Right lobe of liver (tissue), 6 donors: Measurements from ENCODE around the gene NEUROG1. TPM values are rescaled to one million over a fixed set of nuclear protein-coding genes. Genes with fewer than 3 reads are reported as not detected.

ENCODE experiments used
- ATAC-seq, 4 donors: fragments of 200-7000 bp; cut with Tn5 transposase; one replicate each; pipeline ENCODE4 v1.9.1; 2020; ENCODE audit warnings: mild to moderate bottlenecking in 4 of 4, moderate library complexity in 4 of 4
- DNase-seq, 3 donors: peaks; one replicate each; pipeline ENCODE4 v3.0.0-alpha.2; 2020
- H3K27ac ChIP-seq, 3 donors: fragments of 200-600 bp; one replicate each; pipeline ENCODE4 v1.8.0; 2022
- H3K27me3 ChIP-seq, 2 donors: fragments of 200-600 bp; one replicate each; pipeline ENCODE4 v1.8.0; 2022
- H3K36me3 ChIP-seq, 4 donors: fragments of 200-600 bp; sonication (generic) in 1 of 4; one replicate each; pipeline versions ENCODE4 v1.5.1 to v1.8.0; 2017 to 2022; ENCODE audit warnings: control low read depth in 1 of 4
- H3K4me1 ChIP-seq, 4 donors: fragments of 200-600 bp; sonication (generic) in 1 of 4; one replicate each; pipeline versions ENCODE4 v1.5.1 to v1.8.0; 2017 to 2022; ENCODE audit warnings: control low read depth in 1 of 4
- H3K4me3 ChIP-seq, 3 donors: fragments of 200-600 bp; one replicate each; pipeline ENCODE4 v1.8.0; 2022
- H3K9me3 ChIP-seq, 4 donors: fragments of 200-600 bp; sonication (generic) in 1 of 4; one replicate each; pipeline versions ENCODE4 v1.5.1 to v1.8.0; 2017 to 2022; ENCODE audit warnings: control low read depth in 1 of 4
- CTCF ChIP-seq, 4 donors: fragments of 200-600 bp in 3 of 4; fragments of 450-650 bp in 1 of 4; IDR thresholded peaks; one replicate each; pipeline versions ENCODE4 v1.5.1 to v1.8.0; 2016 to 2022; ENCODE audit warnings: antibody characterized with exemption in 4 of 4, mild to moderate bottlenecking in 2 of 4
- POLR2A ChIP-seq: fragments of 450-650 bp; IDR thresholded peaks from one replicate; pipeline ENCODE4 v1.6.1; 2017; ENCODE audit warnings: antibody characterized with exemption, mild to moderate bottlenecking
- WGBS: methylation state at CpG from one replicate; pipeline ENCODE4 v1.1.6; 2018; ENCODE audit warnings: low coverage, low lambda C conversion rate; ENCODE audit not compliant: insufficient coverage; ENCODE audit errors: missing lambda C conversion rate; 5-methylcytosine and 5-hydroxymethylcytosine counted together
- intact Hi-C, 2 donors: fragments of 100-400 bp; cut with DNase I; formaldehyde crosslinking; loops; one replicate each; pipeline versions ENCODE4 v1.11.2 to v1.14.1; 2022
- total RNA-seq, 6 experiments: library from RNA; depleted of rRNA in 2 of 6; stranded (reverse); fragments of >200 nt in 2 of 6; fragmentation: NEBNext Ultra II Directional in 3 of 6; extraction: Animal tissue kit (Norgen Biotek cat#: 25700) in 3 of 6; gene quantifications; one replicate each; pipeline versions ENCODE4 v1.1.0 to v1.2.4, GENCODE V29; 2016 to 2023
- donor health status: DM: no; HTN: yes; CAD: no.
- donor health status: DM: no; HTN: no; CAD: no.
- donor health status: DM: no; HTN: no; CAD: no.
- donor health status: DM: no; HTN: yes; CAD: no.
- donor health status: DM: no; HTN: yes; CAD: no.

Gene NEUROG1
- total RNA-seq, 6 experiments from 2014 or later, result not detected

DNA sequence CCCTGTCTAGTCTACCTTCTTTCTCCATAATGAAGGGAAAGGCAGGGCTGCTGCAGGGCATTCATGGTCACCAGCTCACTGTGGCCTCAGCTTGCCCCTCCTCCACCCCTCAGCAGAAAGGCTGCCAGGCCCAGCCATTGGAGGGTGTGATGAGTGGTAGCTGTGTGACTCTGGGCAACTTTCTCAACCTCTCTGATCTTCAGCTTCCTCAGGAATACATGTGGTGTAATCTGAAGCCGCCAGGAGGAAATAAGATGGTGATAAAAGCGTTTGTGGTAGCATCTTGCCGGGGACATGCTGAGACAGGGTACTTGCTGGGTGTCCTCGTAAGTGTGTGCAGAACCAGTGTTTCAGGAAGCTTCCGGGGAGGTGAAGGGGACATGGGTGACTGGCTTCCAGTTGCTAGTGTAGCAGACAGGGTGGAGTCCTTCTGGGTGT is 33.2 kb upstream of the NEUROG1 start:
- ATAC-seq, result no peak
- WGBS, result 45% methylated on average over 5 of the region's 5 CpGs
- TF ChIP-seq POLR2A (no peak), CTCF (IDR thresholded peaks at IDR 0.05) (no peak)
- no peaks in the 10 kb centered on the region for H3K27me3 ChIP-seq
- H3K4me3 ChIP-seq, result no peak overlapping the region
- H3K4me1 ChIP-seq, result no peaks in the 10 kb centered on the region
- intact Hi-C loops, result loop anchor here in 1 of 2 donors (10.0 kb wide), 1 partner anchor 266 kb away; the partner anchor contains the start of gene SLC25A48
- H3K27ac ChIP-seq, result no peak overlapping the region
- no peak for DNase-seq
- no peaks in the 10 kb centered on the region for H3K36me3 ChIP-seq
- H3K9me3 ChIP-seq, result no peaks in the 10 kb centered on the region

DNA sequence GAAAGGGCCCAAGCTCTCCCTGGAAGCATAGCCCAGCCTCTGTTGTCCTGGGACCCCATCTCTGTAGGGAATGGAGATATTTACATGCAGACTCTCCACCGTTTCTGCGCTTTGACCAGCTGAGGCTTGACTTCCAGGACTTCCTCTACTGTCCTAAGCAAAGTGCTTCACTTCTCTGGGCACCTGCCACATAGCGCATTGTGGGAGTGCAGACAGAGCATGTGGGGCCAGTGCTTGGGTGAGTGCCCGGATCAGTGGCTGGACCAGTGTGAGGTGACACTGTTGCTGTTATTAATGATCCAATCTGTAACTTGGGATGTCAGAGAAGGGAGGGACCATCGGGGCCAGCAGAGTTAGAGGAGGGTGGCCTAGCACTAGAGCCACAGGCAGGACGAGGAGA is 32.5 kb upstream of the NEUROG1 start:
- no peaks in the 10 kb centered on the region for H3K27me3 ChIP-seq
- H3K9me3 ChIP-seq, result no peaks in the 10 kb centered on the region
- no peaks in the 10 kb centered on the region for H3K36me3 ChIP-seq
- intact Hi-C loops, result loop anchor here in 1 of 2 donors (10.0 kb wide), 1 partner anchor 267 kb away; the partner anchor contains the start of gene SLC25A48
- DNase-seq, result no peak
- no peak overlapping the region for H3K27ac ChIP-seq
- 63% methylated on average over 3 of the region's 6 CpGs for WGBS
- H3K4me3 ChIP-seq, result no peak overlapping the region
- no peak for ATAC-seq
- no peaks in the 10 kb centered on the region for H3K4me1 ChIP-seq
- TF ChIP-seq CTCF (IDR thresholded peaks at IDR 0.05), result no peak
- no peak for TF ChIP-seq POLR2A

- no peak for DNase-seq
- Histone ChIP-seq H3K4me1 (no peaks in the 10 kb centered on the region), H3K9me3 (no peaks in the 10 kb centered on the region), H3K36me3 (no peaks in the 10 kb centered on the region), H3K27ac (no peak overlapping the region), H3K4me3 (no peak overlapping the region), H3K27me3 (no peaks in the 10 kb centered on the region)
- WGBS, result 38% methylated on average over 2 of the region's 4 CpGs
- ATAC-seq, result no peak
- intact Hi-C loops, result loop anchor here in 1 of 2 donors (10.0 kb wide), 1 partner anchor 267 kb away; the partner anchor contains the start of gene SLC25A48
- TF ChIP-seq CTCF (IDR thresholded peaks at IDR 0.05) (no peak), POLR2A (no peak)
Observed at GRCh38 chr5:135567661-135568060, 31.9 kb upstream of the NEUROG1 start.

DNA sequence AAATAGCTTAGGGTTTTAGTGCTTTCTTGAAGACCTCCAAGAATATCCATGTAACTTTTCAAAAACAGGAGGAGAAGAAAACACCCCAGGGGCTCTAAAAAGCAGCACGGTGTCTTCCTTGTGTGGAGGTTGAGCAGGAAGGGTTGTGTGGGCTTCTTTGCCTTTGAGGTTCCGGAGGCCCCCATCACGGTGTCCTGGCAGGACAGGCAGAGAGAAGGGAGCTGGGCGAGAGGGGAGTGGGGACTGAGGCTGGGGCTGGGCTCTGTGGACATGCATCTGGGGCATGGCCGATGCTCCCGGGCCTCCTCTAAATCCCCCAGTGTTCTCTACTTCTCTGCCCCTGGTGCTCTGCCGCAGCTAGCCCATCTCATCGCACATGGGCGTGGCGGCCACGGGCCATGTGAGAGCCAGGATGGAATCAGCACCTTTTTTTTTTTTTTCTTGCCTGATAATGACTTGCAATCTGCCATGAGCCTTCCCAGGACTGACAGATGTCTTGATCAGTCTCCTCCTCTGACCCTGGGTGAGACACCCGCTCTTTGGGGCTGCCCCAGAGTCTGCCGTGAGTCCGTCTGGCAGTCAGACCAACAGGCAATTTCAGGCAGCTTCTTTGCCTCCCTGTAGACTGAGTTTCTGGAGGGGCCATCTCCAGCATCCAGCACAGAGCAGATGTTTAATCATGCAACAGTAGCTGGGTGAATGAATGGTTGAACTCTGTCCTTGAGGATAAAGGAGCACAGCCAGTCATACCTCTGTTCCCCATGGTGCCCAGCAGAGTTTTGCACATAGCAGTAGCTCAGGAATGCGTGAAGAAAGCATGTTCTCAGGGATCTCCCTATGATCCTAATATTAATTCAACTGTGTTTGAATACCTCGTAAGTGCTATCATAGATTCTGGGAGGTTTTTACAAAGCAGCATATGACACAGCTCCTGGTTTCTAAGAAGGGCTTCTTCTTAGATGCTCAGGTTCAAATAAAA is 30.9 kb upstream of the NEUROG1 start:
- intact Hi-C loops, result loop anchor here in 1 of 2 donors (10.0 kb wide), 1 partner anchor 268 kb away; the partner anchor contains the start of gene SLC25A48
- no peaks in the 10 kb centered on the region for H3K36me3 ChIP-seq
- DNase-seq (no peak), ATAC-seq (no peak)
- 38% methylated on average over 4 of the region's 16 CpGs for WGBS
- H3K4me1 ChIP-seq, result no peaks in the 10 kb centered on the region
- no peaks in the 10 kb centered on the region for H3K27me3 ChIP-seq
- no peak overlapping the region for H3K4me3 ChIP-seq
- H3K27ac ChIP-seq, result no peak overlapping the region
- no peak for TF ChIP-seq CTCF (IDR thresholded peaks at IDR 0.05)
- H3K9me3 ChIP-seq, result no peaks in the 10 kb centered on the region
